Vagina (tissue), 2 donors: ENCODE data around the gene IFNL2.

ENCODE experiments used
- POLR2A ChIP-seq, 2 donors: fragments of 450-650 bp; IDR thresholded peaks; one replicate each; pipeline ENCODE4 v1.6.1; 2017; ENCODE audit warnings: antibody characterized with exemption in 2 of 2, mild to moderate bottlenecking in 2 of 2, moderate library complexity in 2 of 2
- POLR2AphosphoS5 ChIP-seq, 2 donors: sonication (generic); formaldehyde crosslinking; IDR thresholded peaks; one replicate each; pipeline ENCODE4 v1.9.0; 2017; ENCODE audit warnings: antibody characterized with exemption in 2 of 2, mild to moderate bottlenecking in 2 of 2, low read depth in 1 of 2; ENCODE audit not compliant: insufficient read depth in 1 of 2
- TF ChIP-seq, protein P1 (sequence below), 3 experiments: fragments of 450-650 bp in 2 of 3; fragments of 200-600 bp in 1 of 3; sonication (generic) in 1 of 3; IDR thresholded peaks; one replicate each; pipeline ENCODE4 v1.5.1; 2017 to 2019; ENCODE audit warnings: antibody characterized with exemption in 3 of 3, mild to moderate bottlenecking in 2 of 3, moderate library complexity in 2 of 3

DNA sequence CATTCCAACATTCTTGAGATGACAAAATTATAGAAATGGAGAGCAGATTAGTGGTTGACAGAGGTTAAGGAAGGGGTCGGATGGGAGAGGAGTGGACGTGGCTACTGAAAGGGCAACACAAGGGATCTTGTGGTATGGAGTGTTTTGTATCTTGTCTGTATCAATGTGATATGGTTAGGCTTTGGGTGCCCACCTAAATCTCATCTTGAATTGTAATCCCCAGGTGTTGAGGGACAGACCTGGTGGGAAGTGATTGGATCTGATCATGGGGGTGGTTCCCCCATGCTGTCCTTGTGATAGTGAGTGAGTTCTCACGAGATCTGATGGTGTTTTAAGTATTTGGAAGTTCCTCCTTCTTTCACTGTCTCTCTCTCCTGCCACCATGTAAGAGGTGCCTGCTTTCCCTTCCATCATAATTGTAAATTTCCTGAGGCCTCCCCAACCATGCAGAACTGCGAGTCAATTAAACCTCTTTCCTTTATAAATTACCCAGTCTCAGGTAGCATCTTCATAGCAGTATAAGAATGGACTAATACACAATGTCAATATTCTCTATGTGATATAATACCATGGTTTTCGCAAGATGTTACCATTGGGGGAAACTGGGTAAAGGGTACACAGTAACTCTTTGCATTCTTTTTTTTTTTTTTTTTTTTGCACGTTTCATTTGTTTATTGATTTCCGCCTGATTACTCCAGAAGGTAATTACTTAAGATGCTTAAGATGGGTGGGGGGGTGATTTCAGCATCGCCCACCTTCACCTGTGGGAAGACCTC, 14.6 kb upstream of the IFNL2 start:
- TF ChIP-seq, protein P1, sequence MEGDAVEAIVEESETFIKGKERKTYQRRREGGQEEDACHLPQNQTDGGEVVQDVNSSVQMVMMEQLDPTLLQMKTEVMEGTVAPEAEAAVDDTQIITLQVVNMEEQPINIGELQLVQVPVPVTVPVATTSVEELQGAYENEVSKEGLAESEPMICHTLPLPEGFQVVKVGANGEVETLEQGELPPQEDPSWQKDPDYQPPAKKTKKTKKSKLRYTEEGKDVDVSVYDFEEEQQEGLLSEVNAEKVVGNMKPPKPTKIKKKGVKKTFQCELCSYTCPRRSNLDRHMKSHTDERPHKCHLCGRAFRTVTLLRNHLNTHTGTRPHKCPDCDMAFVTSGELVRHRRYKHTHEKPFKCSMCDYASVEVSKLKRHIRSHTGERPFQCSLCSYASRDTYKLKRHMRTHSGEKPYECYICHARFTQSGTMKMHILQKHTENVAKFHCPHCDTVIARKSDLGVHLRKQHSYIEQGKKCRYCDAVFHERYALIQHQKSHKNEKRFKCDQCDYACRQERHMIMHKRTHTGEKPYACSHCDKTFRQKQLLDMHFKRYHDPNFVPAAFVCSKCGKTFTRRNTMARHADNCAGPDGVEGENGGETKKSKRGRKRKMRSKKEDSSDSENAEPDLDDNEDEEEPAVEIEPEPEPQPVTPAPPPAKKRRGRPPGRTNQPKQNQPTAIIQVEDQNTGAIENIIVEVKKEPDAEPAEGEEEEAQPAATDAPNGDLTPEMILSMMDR (IDR thresholded peaks at IDR 0.05): no peak
- TF ChIP-seq POLR2AphosphoS5 (IDR thresholded peaks at IDR 0.05; ENCODE audit: insufficient read depth in 1 of 2, low read depth in 1 of 2) (no peak), POLR2A (IDR thresholded peaks at IDR 0.05) (no peak)
